ENCODE results near the gene ZNF365. TPM values are rescaled to one million over a fixed set of nuclear protein-coding genes. Genes with fewer than 3 reads are reported as not detected.

ZNF365 gene
- total and polyA plus RNA-seq, 2 of the 8 experiments (the other 6 are each of a cell fraction or from before 2014, with no cell fraction given) = 0.41 to 0.43 TPM

GRCh38 chr10:62341419-62341818 lies 32.8 kb upstream of the ZNF365 start (continued):
- no peak for TF ChIP-seq NRF1 (IDR thresholded peaks at IDR 0.05; ENCODE audit: low read depth, low read length)
- TF ChIP-seq KDM4A (IDR thresholded peaks at IDR 0.05; ENCODE audit: low read depth, low read length, severe bottlenecking) = no peak
- no peak for TF ChIP-seq SIN3A (conservative IDR thresholded peaks at IDR 0.05 in 1 of 2, IDR thresholded peaks at IDR 0.05 in 1 of 2; ENCODE audit: low read depth in 1 of 2, low read length in 2 of 2)
- TF ChIP-seq, protein P1, sequence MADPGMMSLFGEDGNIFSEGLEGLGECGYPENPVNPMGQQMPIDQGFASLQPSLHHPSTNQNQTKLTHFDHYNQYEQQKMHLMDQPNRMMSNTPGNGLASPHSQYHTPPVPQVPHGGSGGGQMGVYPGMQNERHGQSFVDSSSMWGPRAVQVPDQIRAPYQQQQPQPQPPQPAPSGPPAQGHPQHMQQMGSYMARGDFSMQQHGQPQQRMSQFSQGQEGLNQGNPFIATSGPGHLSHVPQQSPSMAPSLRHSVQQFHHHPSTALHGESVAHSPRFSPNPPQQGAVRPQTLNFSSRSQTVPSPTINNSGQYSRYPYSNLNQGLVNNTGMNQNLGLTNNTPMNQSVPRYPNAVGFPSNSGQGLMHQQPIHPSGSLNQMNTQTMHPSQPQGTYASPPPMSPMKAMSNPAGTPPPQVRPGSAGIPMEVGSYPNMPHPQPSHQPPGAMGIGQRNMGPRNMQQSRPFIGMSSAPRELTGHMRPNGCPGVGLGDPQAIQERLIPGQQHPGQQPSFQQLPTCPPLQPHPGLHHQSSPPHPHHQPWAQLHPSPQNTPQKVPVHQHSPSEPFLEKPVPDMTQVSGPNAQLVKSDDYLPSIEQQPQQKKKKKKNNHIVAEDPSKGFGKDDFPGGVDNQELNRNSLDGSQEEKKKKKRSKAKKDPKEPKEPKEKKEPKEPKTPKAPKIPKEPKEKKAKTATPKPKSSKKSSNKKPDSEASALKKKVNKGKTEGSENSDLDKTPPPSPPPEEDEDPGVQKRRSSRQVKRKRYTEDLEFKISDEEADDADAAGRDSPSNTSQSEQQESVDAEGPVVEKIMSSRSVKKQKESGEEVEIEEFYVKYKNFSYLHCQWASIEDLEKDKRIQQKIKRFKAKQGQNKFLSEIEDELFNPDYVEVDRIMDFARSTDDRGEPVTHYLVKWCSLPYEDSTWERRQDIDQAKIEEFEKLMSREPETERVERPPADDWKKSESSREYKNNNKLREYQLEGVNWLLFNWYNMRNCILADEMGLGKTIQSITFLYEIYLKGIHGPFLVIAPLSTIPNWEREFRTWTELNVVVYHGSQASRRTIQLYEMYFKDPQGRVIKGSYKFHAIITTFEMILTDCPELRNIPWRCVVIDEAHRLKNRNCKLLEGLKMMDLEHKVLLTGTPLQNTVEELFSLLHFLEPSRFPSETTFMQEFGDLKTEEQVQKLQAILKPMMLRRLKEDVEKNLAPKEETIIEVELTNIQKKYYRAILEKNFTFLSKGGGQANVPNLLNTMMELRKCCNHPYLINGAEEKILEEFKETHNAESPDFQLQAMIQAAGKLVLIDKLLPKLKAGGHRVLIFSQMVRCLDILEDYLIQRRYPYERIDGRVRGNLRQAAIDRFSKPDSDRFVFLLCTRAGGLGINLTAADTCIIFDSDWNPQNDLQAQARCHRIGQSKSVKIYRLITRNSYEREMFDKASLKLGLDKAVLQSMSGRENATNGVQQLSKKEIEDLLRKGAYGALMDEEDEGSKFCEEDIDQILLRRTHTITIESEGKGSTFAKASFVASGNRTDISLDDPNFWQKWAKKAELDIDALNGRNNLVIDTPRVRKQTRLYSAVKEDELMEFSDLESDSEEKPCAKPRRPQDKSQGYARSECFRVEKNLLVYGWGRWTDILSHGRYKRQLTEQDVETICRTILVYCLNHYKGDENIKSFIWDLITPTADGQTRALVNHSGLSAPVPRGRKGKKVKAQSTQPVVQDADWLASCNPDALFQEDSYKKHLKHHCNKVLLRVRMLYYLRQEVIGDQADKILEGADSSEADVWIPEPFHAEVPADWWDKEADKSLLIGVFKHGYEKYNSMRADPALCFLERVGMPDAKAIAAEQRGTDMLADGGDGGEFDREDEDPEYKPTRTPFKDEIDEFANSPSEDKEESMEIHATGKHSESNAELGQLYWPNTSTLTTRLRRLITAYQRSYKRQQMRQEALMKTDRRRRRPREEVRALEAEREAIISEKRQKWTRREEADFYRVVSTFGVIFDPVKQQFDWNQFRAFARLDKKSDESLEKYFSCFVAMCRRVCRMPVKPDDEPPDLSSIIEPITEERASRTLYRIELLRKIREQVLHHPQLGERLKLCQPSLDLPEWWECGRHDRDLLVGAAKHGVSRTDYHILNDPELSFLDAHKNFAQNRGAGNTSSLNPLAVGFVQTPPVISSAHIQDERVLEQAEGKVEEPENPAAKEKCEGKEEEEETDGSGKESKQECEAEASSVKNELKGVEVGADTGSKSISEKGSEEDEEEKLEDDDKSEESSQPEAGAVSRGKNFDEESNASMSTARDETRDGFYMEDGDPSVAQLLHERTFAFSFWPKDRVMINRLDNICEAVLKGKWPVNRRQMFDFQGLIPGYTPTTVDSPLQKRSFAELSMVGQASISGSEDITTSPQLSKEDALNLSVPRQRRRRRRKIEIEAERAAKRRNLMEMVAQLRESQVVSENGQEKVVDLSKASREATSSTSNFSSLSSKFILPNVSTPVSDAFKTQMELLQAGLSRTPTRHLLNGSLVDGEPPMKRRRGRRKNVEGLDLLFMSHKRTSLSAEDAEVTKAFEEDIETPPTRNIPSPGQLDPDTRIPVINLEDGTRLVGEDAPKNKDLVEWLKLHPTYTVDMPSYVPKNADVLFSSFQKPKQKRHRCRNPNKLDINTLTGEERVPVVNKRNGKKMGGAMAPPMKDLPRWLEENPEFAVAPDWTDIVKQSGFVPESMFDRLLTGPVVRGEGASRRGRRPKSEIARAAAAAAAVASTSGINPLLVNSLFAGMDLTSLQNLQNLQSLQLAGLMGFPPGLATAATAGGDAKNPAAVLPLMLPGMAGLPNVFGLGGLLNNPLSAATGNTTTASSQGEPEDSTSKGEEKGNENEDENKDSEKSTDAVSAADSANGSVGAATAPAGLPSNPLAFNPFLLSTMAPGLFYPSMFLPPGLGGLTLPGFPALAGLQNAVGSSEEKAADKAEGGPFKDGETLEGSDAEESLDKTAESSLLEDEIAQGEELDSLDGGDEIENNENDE (IDR thresholded peaks at IDR 0.05; ENCODE audit: insufficient replicate concordance, low read length) = no peak
- no peak for TF ChIP-seq SAP30 (IDR thresholded peaks at IDR 0.05; ENCODE audit: insufficient read depth, insufficient replicate concordance, low read length)
- no peak for TF ChIP-seq TAF7 (optimal IDR thresholded peaks at IDR 0.05; ENCODE audit: borderline replicate concordance, low read depth, low read length)

Data from H1 (cell line).